OCI-LY3 (cell line): Measurements from ENCODE around the gene LRRC56.

Experiments
- H2AFZ ChIP-seq: fragments of 200-600, 300-600 bp; shearing (Covaris generic); 2 replicates; pipeline ENCODE4 v1.6.0; 2014; ENCODE audit warnings: antibody characterized with exemption, low read depth, low read length
- H3K27ac ChIP-seq: fragments of 200-600, 300-600 bp; sonication (generic); 2 replicates; pipeline ENCODE4 v1.5.1; 2014; ENCODE audit warnings: mild to moderate bottlenecking, low read length, moderate library complexity, mixed read lengths
- H3K27me3 ChIP-seq: fragments of 200-600, 300-600 bp; sonication (generic); 2 replicates; pipeline ENCODE4 v1.6.1; 2014; ENCODE audit warnings: low read depth, low read length, mixed read lengths
- H3K36me3 ChIP-seq: fragments of 200-600, 300-600 bp; sonication (generic); replicated peaks from 2 replicates; pipeline ENCODE3; 2014; ENCODE audit warnings: low read depth, low read length, mixed read lengths
- H3K4me1 ChIP-seq: fragments of 300-600, 200-600 bp; sonication (generic); 2 replicates; pipeline ENCODE4 v1.6.1; 2014; ENCODE audit warnings: low read length, mixed read lengths
- H3K4me2 ChIP-seq: fragments of 200-600, 300-600 bp; sonication (generic); 2 replicates; pipeline ENCODE4 v1.6.1; 2014; ENCODE audit warnings: low read length, mixed read lengths
- H3K4me3 ChIP-seq: fragments of 300-600, 200-600 bp; sonication (generic); 2 replicates; pipeline ENCODE4 v1.5.1; 2014; ENCODE audit warnings: antibody characterized with exemption, mild to moderate bottlenecking, low read length, moderate library complexity
- H3K79me2 ChIP-seq: fragments of 300-600, 200-600 bp; shearing (Covaris generic); 2 replicates; pipeline ENCODE4 v1.6.1; 2014; ENCODE audit warnings: mild to moderate bottlenecking, low read length, mixed read lengths
- H3K9ac ChIP-seq: fragments of 300-600, 200-600 bp; shearing (Covaris generic); 2 replicates; pipeline ENCODE4 v1.6.0; 2014; ENCODE audit warnings: mild to moderate bottlenecking, low read length, moderate library complexity
- H3K9me3 ChIP-seq: fragments of 200-600, 300-600 bp; shearing (Covaris generic); 2 replicates; pipeline ENCODE4 v1.6.1; 2014; ENCODE audit warnings: low read length, mixed read lengths; ENCODE audit not compliant: insufficient read depth
- H4K20me1 ChIP-seq: fragments of 200-600, 300-600 bp; sonication (generic); 2 replicates; pipeline ENCODE4 v1.6.1; 2016; ENCODE audit warnings: low read length, mixed read lengths; ENCODE audit not compliant: insufficient read depth
- CTCF ChIP-seq: fragments of 200-600, 300-600 bp; sonication (generic); IDR thresholded peaks from 2 replicates; pipeline ENCODE4 v1.5.1; 2014; ENCODE audit warnings: antibody characterized with exemption, low read length, low read depth
- EZH2phosphoT487 ChIP-seq: fragments of 200-600 bp; shearing (Covaris generic); IDR thresholded peaks from 2 replicates; pipeline ENCODE4 v1.6.1; 2018; ENCODE audit warnings: antibody characterized with exemption, mixed run types, low read depth

LRRC56 gene

GRCh38 chr11:536841-537621, at the start of gene LRRC56:
Gene LRRC56 (plus strand): TSS chr11:537527. CDS start chr11:540685, 3,158 bp downstream.
- Histone ChIP-seq H3K27me3 (no peaks in the 10 kb centered on the region), H3K4me3 (peak within 1 kb of the TSS; percentile 87), H4K20me1 (peaks cover 10% of the 10 kb centered on the region), H3K4me1 (peaks cover 20% of the 10 kb centered on the region; the same call in 1 of the 2 replicates), H2AFZ (peak within 1 kb of the TSS; percentile 61; the same call in 1 of the 2 replicates), H3K4me2 (peak within 1 kb of the TSS; percentile 92), H3K9me3 (no peaks in the 10 kb centered on the region), H3K79me2 (peaks cover 12% of the 10 kb centered on the region), H3K36me3 (no peaks in the 10 kb centered on the region), H3K27ac (peak within 1 kb of the TSS; percentile 81), H3K9ac (peak within 1 kb of the TSS; percentile 81)
- TF ChIP-seq EZH2phosphoT487 (no peak), CTCF (no peak)

- Histone ChIP-seq H3K27me3 (no peaks in the 10 kb centered on the region), H2AFZ (no peak overlapping the region), H3K9ac (no peak overlapping the region), H4K20me1 (no peaks in the 10 kb centered on the region), H3K4me3 (no peak overlapping the region), H3K4me2 (no peak overlapping the region), H3K79me2 (peaks cover 12% of the 10 kb centered on the region; the same call in 1 of the 2 replicates), H3K4me1 (no peaks in the 10 kb centered on the region), H3K9me3 (no peaks in the 10 kb centered on the region), H3K36me3 (no peaks in the 10 kb centered on the region), H3K27ac (no peak overlapping the region)
- TF ChIP-seq EZH2phosphoT487: no peak
- TF ChIP-seq CTCF: no peak
Measured at GRCh38 chr11:487571-488021, 49.7 kb upstream of the LRRC56 start.

- Histone ChIP-seq H3K36me3 (no peaks in the 10 kb centered on the region), H3K4me1 (no peaks in the 10 kb centered on the region)
- TF ChIP-seq CTCF: no peak
- no peak for TF ChIP-seq EZH2phosphoT487
Measured at GRCh38 chr11:488062-488461, 49.3 kb upstream of the LRRC56 start.

GRCh38 chr11:488579-488978, 48.7 kb upstream of the LRRC56 start:
- H3K36me3 ChIP-seq: no peaks in the 10 kb centered on the region
- H3K27ac ChIP-seq: no peak overlapping the region
- H3K27me3 ChIP-seq: no peaks in the 10 kb centered on the region
- no peak overlapping the region for H3K4me3 ChIP-seq
- no peak overlapping the region for H2AFZ ChIP-seq
- no peaks in the 10 kb centered on the region for H4K20me1 ChIP-seq
- no peaks in the 10 kb centered on the region for H3K4me1 ChIP-seq
- H3K4me2 ChIP-seq: no peak overlapping the region
- H3K79me2 ChIP-seq: peaks cover 12% of the 10 kb centered on the region; the same call in 1 of the 2 replicates
- H3K9ac ChIP-seq: no peak overlapping the region
- TF ChIP-seq CTCF (no peak), EZH2phosphoT487 (no peak)
- H3K9me3 ChIP-seq: no peaks in the 10 kb centered on the region

More at GRCh38 chr11:488062-488461, 49.3 kb upstream of the LRRC56 start:
- no peaks in the 10 kb centered on the region for H3K27me3 ChIP-seq
- H2AFZ ChIP-seq: no peak overlapping the region
- no peak overlapping the region for H3K9ac ChIP-seq
- peaks cover 12% of the 10 kb centered on the region; the same call in 1 of the 2 replicates for H3K79me2 ChIP-seq
- H3K4me2 ChIP-seq: no peak overlapping the region
- no peak overlapping the region for H3K4me3 ChIP-seq
- no peaks in the 10 kb centered on the region for H4K20me1 ChIP-seq
- no peak overlapping the region for H3K27ac ChIP-seq
- H3K9me3 ChIP-seq: no peaks in the 10 kb centered on the region
